Measurements from ENCODE around the gene ARF1.

Gene ARF1

DNA sequence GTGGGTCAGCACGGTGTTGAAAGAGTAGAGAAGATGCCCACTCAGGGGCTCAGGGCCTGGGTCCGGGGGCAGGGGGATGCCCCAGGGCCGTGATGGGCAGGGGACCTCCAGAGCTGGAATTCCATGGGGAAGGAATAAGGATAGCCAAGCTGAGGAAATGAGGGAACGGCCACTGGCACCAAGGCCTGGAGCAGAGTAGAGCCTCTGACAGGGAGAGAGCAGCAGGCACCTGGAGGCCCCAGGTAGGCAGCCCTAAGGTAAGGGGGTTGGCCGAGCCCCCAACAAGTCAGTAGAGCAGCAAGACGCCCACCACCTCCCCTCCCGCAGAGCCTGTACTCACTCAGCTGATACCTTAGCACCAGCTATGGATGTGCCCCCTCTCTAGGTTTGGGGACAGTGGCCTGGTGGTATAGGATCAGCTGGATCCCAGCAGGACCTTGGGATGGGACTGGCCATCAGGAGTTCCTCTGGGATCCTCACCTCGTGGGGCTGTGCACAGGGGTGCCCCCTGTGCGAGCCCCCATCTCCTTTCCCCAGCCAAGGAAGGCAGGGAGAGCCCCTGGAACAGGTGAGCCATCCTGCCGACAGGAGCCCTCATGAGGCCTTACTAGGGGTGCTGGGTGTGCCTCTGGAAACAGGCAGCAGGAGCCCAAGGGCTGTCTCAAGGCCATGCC lies 21.0 kb upstream of the ARF1 start:
- no peak for DNase-seq (ENCODE audit: insufficient read length, low spot score)
- no peak for FAIRE-seq
- TF ChIP-seq POLR2A (IDR thresholded peaks at IDR 0.05; ENCODE audit: low read depth, low read length): no peak

DNA sequence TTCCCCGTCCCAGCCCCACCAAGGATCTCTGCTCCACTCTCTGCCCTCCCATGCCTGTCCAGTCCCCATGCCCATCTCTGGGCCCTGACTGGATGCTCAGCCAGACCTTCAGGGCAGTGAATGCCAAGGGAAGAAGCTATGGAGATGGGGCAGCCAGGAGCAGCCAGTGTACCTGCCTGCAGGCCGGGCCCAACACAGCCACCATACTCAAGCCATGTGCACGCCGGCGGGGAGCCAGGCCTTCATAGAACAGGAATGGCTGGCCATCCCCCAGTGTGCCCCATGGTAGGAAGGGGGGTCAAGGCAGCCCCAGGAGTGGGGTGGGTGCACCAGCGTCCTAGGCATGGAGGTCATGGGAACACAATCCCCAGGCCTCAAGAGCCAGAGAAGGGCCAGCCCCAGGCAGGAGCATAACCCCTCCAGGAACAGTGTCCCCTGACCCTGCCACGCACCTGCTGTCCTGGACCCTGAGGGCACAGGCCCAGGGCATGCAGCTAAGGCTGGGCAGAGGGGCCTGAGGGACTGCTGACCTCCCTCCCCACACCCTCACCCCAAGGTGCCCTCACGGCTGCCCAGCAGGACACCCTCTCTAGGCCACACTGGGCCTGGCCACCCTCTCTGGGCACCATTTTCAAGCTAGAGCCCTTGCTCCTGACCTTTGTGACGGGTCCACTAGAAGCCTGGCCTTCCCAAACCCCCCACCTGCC lies 20.3 kb upstream of the ARF1 start:
- no peak for FAIRE-seq
- TF ChIP-seq POLR2A (IDR thresholded peaks at IDR 0.05; ENCODE audit: low read depth, low read length): no peak

DNA sequence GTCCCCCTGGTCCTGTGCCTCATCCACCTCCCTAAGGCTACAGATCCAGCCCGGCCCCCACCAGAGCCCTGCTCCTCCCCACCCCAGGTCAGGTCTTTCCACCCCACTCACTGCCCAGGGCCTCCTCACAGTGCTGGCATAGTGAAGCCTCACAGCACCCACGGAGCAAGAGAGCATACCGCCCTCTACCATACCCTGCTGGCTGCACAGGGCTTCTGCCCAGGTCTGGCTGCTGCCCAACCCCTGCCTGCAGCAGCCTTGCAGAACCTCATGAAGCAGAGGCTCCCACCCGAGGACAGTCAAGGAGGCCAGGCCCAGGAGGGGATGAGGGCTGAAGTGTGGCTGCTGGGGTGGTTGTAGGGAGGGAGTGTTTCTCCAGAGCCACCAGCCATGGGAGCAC lies 19.7 kb upstream of the ARF1 start:
- DNase-seq (ENCODE audit: insufficient read length, low spot score) (no peak), FAIRE-seq (no peak)
- no peak for TF ChIP-seq POLR2A (IDR thresholded peaks at IDR 0.05; ENCODE audit: low read depth, low read length)

More for the DNA sequence above, 20.3 kb upstream of the ARF1 start:
- DNase-seq (ENCODE audit: insufficient read length, low spot score): no peak

DNA sequence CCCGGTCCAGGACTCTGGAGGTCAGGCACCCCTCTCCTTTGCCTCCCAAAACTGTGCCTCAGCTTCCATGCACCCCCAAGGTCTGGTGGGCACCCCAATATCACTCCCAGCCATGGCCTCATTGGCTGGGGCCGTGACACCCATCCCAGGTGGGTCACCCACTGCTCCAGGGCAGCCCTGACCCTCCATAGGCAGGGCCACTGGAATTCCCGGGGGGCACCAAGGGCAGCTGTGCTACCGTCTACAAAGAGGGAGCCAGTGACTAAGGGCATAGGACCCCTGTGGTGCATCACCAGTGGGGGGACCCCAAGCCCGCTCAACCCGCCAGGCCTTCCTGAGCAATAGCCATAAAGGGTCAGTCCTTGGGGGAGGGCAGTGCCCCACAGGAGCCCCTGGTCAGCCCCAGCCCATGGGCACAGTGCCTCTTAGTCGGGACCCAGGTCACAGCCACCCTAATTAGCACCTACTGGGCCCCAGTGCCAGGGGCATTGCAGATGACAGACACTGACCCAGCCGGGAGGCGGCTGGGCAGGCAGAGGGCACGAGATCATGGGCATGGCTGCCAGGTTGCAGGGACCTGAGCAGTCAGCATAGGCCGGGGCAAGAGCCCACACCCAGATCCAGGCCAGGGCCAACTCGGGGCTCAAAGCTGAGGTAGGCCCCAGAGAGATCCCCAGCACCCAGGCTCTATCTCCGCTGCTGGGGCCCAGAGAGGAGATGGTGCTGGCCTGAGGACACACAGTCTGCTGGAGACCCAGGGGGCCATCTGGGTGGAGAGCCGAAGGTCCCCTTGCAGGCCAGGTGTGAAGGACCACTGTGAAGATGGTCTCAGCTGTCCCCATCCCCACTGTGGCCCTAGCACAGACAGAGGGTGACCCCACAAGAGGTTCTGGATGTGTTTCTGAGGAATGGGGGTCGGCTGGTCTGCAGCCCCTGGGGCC lies 19.0 kb upstream of the ARF1 start:
- FAIRE-seq: no peak
- no peak for TF ChIP-seq POLR2A (IDR thresholded peaks at IDR 0.05; ENCODE audit: low read depth, low read length)
- no peak for DNase-seq (ENCODE audit: insufficient read length, low spot score)

DNA sequence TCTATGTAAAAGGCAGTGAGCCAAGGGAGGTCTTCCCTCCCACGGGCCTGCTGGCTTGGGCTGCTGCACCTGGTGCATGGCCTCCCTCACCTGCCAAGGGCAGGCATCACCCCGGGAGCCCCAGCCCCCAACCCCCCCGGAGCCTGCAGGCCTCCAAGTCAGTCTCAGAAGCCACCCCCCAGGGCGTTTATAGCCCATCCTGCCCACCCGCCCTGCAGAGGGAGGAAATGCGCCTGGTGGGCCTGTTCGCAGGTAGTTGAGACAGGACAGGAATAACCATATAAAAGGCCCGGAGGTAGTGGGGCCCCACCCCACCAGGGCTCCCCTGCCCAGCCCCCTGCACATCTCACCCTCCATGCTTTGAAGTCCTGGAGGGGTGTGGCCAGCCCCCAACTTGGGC lies 18.2 kb upstream of the ARF1 start:
- no peak for TF ChIP-seq POLR2A (IDR thresholded peaks at IDR 0.05; ENCODE audit: low read depth, low read length)
- DNase-seq (ENCODE audit: insufficient read length, low spot score) (no peak), FAIRE-seq (no peak)

DNA sequence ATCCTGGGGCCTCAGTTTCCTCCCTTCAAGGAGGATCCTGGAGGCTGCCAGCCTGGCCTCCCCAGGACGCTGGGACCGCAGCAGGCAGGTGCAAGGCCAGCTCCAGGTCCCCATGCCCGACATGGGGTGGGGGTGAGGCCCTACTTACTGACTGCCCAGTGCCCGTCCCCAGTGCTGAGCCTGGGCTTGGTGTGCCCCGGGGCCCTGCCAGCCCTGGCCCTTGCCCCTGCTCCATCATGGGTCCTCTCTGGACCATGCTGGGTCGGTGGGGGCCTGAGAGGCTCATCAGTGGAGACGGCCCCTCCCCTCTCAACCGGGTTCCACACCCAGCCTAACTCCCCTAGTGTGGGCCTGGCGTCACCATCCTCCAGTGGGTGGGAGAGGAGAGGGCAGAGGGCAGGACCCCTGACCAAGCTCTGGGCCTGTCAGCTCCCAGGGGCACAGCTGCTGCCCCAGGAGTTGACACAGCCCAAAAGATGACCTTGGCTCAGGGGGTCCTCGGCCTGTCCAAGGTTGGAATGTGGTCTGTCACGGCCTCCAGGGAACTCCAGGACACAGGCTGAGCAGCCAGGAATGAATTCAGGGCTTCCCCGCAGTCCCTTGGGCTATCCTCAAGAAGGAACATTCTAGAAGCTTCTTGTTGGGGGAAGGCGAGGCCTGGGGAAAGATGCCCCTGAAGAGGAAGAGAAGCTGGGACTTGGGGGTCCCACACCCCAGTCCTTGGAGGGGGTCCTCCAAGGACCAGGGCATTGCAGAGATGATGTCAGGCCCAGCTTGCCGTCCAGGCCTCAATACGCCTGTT lies 17.6 kb upstream of the ARF1 start:
- DNase-seq (ENCODE audit: insufficient read length, low spot score) (no peak), FAIRE-seq (no peak)
- TF ChIP-seq POLR2A (IDR thresholded peaks at IDR 0.05; ENCODE audit: low read depth, low read length): no peak

DNA sequence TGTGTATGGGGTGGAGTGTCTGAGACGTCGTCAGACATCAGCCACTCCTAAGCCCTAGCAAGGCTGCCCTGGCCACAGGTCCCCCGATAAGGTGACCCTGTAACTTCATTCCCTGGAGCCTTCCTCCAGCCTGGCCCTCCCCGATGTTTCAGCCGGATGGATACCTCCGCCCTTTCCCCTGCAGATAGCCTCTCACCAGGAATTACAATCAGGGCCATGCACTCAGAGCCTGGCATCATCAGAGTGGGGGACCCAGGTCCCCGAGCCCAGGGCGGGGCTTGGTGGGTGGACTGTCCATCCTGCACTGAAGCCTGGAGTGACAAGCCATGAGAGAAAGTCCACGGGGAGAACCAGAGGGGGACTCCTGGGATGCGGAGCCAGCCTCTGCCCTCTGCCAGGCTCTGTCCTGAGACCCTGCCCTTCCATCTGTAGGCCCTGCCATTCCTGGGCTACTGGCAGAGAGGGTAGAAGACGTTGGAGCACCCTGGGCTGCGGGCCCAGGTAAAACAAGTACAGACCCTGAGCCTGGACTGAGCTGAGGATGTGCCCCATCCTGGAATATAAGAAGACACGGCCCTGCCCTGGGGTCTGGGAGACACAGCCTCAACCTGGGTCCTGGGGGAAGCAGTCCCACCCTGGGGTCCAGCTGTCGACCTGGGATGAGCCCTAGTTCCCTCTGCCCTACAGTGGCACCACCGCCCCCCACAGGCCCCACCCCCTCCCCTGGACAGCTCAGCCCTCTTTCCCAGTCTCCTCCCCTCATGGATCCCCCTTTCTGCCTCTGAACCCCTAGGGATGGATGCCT lies 16.8 kb upstream of the ARF1 start:
- FAIRE-seq: no peak
- DNase-seq (ENCODE audit: insufficient read length, low spot score): no peak
- TF ChIP-seq POLR2A (IDR thresholded peaks at IDR 0.05; ENCODE audit: low read depth, low read length): no peak

DNA sequence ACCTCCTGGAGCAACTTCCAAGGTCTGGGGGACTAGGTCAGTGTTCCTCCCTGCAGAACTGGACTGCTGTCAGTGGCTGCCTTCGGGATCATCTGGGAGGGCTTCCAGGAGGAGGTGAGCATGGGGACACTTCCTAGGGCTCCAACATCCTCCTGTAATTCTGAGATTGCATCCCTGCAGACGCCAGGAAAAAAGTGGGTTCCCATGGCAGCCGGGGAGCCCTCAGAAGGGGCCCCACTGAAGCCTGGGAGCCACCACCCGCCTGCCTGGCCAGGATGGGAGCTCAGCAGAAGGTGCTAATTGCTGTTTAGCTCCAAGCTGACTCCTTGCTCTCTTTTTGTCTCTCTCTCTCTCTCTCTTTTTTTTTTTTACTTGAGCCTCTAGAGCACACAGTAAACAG lies 16.1 kb upstream of the ARF1 start:
- no peak for TF ChIP-seq POLR2A (IDR thresholded peaks at IDR 0.05; ENCODE audit: low read depth, low read length)
- no peak for DNase-seq (ENCODE audit: insufficient read length, low spot score)
- no peak for FAIRE-seq

DNA sequence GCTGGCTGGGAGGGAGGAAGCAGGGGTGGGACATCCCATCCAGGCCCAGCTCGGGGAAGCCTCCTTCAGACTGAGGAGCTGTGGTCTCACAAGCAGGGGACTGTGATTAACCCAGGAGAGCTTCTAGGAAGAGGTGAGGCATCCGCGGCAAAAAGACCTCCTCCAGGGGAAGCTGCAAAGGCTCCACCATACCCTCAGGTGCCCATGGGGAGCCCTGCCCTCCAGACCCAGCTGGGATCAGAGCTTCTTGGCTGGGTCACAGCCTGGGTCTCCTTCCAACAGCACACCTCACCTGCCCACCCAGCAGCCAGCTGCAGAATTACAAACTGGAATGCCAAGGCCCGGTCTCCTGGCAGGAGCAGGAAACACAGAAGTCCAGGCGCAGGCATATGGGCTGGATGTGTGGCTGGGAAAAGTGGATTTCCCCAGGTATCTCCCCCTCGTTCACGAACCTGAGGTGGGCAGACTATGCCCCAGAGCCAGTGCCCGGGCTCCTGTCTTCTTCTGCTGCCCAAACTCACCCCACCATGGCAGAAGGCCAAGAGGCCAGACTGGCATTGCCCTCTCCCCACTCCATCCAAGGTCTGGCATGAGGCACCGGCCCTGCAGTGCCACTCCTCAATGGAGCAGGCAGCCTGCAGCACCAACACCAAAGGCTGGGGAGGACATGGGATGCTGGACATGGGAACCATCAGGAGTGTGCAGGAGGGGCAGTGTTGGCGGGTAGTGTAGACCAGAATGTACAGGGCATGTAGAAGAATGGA lies 15.4 kb upstream of the ARF1 start:
- TF ChIP-seq POLR2A (IDR thresholded peaks at IDR 0.05; ENCODE audit: low read depth, low read length): 0 out of 2 replicates have a peak, but pooled peaks have one; percentile 4
- no peak for DNase-seq (ENCODE audit: insufficient read length, low spot score)
- FAIRE-seq: no peak

DNA sequence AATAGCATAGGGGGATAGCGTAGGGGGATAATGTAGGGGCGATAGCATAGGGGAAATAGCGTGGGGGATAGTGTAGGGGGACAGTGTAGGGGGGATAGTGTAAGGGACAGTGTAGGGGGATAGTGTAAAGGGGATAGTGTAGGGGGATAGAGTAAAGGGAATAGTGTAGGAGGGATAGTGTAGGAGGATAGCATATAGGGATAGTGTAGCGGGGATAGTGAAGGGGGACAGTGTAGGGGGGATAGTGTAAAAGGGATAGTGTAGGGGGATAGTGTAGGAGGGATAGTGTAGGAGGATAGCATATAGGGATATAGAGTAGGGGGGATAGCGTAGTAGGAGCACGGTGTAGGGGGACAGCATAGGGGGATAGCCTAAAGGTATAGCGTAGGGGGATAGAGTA lies 14.1 kb upstream of the ARF1 start:
- TF ChIP-seq POLR2A (IDR thresholded peaks at IDR 0.05; ENCODE audit: low read depth, low read length): no peak
- FAIRE-seq: no peak
- DNase-seq (ENCODE audit: insufficient read length, low spot score): no peak

DNA sequence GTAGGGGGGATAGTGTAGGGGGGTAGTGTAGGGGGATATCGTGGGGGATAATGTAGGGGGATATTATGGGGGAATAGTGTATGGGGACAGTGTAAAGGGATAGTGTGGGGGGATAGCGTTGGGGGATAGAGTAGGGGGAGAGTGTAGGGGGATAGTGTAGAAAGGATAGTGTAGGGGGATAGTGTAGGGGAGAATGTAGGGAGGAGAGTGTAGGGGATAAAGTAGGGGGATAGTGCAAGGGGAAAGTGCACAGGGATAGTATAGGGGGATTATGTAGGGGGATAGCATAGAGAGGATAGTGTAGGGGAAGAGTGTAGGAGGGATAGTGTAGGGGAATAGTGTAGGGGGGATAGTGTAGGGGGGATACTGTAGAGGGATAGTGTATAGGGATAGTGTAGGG lies 12.3 kb upstream of the ARF1 start:
- FAIRE-seq (no peak), DNase-seq (ENCODE audit: insufficient read length, low spot score) (no peak)
- TF ChIP-seq POLR2A (IDR thresholded peaks at IDR 0.05; ENCODE audit: low read depth, low read length): no peak

DNA sequence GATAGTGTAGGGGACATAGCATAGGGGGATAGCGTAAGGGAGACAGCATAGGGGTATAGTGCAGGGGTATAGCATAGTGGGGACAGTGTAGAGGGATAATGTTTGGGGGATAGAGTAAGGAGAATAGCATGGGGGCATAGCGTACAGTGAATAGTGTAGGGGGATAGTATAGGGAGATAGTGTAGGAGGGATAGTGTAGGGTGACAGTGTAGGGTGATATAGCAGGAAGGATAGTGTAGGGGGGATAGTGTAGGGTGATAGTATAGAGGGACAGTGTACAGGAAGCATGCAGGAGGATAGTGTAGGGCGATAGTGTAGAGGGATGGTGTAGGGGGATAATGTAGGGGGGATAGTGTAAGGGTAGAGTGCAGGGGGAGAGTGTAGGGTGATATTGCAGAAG lies 11.7 kb upstream of the ARF1 start:
- no peak for FAIRE-seq
- DNase-seq (ENCODE audit: insufficient read length, low spot score): no peak
- no peak for TF ChIP-seq POLR2A (IDR thresholded peaks at IDR 0.05; ENCODE audit: low read depth, low read length)

All from H54 (cell line).